GM12865 (cell line): ENCODE measurements around the gene PGLYRP4.

Experiments used
- DNase-seq: peaks from one replicate; pipeline ENCODE4 v3.0.0; 2010; ENCODE audit warnings: low read depth
- H3K4me3 ChIP-seq: 2 replicates; pipeline ENCODE4 v1.5.1; 2011; ENCODE audit warnings: mild to moderate bottlenecking, low read depth, low read length, control low read depth
- CTCF ChIP-seq: IDR thresholded peaks from 2 replicates; pipeline ENCODE4 v1.5.1; 2011; ENCODE audit warnings: low read length, control low read depth, low read depth, inconsistent platforms; ENCODE audit not compliant: insufficient read depth; ENCODE audit errors: missing control alignments

PGLYRP4 gene

GRCh38 chr1:153348511-153349362 lies at the start of gene PGLYRP4:
Gene PGLYRP4, minus strand, starts transcription at chr1:153348841. Its CDS starts 909 bp downstream, at chr1:153347932.
- H3K4me3 ChIP-seq: no peak within 1 kb of the TSS
- no peak for DNase-seq
- no peak for TF ChIP-seq CTCF

GRCh38 chr1:153397924-153398651 lies 49.4 kb upstream of the PGLYRP4 start:
- no peak for TF ChIP-seq CTCF
- H3K4me3 ChIP-seq: no peak overlapping the region
- DNase-seq: no peak

GRCh38 chr1:153397051-153397923 lies 48.6 kb upstream of the PGLYRP4 start:
- H3K4me3 ChIP-seq: no peak overlapping the region
- no peak for TF ChIP-seq CTCF
- DNase-seq: no peak

- no peak for DNase-seq
- no peak overlapping the region for H3K4me3 ChIP-seq
- no peak for TF ChIP-seq CTCF
These were observed 47.8 kb upstream of the PGLYRP4 start for GRCh38 chr1:153396461-153396860.

GRCh38 chr1:153395776-153396175 lies 47.1 kb upstream of the PGLYRP4 start:
- TF ChIP-seq CTCF: no peak
- no peak for DNase-seq

GRCh38 chr1:153395136-153395685 lies 46.6 kb upstream of the PGLYRP4 start:
- no peak for TF ChIP-seq CTCF
- no peak overlapping the region for H3K4me3 ChIP-seq
- DNase-seq: no peak

More at GRCh38 chr1:153395776-153396175, 47.1 kb upstream of the PGLYRP4 start:
- H3K4me3 ChIP-seq: no peak overlapping the region
